ENCODE measurements around the gene BTRC.

Gene BTRC

DNA sequence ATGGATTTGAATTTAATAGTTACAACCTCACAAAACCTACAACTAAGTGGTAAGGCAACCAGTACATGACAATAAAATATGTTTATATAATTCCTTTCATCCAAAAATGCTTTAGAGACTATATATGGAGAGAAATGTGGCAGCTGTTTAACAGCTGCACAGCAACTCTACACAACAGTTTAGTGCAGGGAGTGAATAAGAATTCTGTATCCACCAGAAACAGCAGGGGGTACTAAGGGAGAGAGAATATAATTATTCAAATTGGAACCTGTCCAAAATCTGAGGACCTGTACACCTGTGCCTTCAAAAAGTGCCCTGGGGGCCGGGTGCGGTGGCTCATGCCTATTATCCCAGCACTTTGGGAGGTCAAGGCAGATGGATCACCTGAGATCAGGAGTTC lies 184.5 kb downstream of the BTRC start:
- no peak for DNase-seq (ENCODE audit: low read depth)

DNA sequence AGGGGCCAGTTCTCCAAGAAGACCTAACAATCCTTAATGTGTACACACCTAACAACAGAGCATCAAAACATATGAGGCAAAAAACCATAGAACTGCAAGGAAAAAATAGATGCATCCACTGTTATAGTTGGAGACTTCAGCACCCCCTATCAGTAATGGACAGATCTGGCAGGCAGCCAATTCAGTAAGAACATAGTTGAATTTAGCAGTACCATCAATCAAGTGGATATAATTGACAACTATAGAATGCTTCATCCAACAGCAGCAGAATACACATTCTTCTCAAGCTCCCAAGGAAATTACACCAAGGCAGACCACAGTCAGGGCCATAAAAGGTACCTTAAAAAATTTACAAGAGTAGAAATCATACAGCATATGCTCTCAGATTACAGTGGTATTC lies 191.9 kb downstream of the BTRC start:
- DNase-seq (ENCODE audit: low read depth), result no peak

DNA sequence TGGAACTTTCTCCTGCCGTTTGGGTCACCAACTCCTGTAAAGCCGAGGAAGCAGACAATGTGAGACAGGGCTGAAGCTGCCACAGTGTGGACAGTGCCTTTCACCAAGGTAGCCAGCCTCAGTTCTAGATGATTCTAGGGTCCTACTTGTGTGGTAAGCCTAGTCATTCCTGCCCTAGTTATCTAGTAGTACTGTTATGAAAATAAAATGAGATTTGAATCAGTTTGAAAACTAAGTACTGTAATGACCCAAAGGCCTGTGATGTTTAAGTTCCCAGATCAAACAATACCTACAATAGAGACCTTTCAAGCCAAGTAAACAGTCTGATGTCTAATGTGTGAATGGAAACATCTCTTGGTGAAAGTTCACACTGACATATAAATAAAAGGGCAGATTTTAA lies 197.0 kb downstream of the BTRC start:
- no peak for DNase-seq (ENCODE audit: low read depth)

DNA sequence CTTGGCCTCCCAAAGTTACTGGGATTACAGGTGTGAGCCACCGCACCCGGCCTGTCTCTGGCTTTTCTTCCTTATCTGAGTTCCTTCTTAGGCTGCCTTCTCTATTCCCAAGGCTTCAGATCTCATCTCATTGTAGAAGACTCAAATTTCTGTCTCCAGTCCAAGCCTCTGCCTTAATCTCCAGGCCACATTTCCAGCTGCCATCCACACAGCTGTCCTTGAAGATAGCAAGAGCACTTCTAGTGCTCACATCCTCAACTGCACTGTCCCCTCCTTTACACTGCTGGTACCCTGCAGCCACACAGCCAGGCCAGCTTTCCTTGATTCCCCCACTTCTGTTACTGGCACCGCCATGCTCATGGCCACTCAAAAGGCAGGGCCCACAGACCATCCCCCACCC lies 198.5 kb downstream of the BTRC start:
- DNase-seq (ENCODE audit: low read depth), result no peak

DNA sequence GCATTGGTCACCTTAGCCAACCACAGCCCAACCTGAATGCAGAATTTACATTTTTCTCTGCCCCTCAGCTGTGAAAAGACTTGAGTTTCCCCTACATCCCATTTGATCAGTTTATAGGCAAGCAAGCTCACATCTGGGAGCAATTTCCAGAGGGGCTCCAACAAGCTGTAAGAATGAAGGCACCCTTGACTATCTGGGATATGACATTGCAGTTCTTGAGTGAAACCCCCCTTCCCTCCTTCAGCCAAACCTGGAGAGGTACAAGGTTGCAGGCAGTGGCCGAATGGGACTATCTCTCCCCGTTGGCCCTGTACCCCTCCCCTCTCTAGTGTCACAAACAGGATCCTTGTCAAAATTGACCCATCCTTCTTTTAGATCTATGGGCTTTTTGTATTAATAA lies 203.6 kb downstream of the BTRC start:
- no peak for DNase-seq (ENCODE audit: low read depth)

DNA sequence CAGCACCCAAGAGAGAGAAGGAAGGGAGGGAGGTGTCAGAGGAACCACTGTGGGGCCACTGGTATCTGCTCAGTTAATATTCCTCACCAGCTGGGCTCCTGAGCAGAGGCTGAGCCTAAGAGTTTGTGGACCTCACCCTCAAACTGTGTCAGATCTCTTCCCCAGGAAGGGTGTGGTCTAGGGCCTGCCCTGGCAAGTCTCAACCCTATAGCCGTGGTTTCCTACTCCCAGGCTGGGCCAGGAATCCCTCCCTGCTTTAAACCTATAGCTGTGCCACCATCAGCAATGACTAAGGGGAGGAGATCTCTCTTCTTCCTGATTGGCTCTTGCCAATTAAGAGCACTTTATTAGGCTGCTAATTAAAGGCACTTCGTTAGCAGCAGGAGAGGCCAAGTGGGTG lies 204.2 kb downstream of the BTRC start:
- DNase-seq (ENCODE audit: low read depth), result no peak

DNA sequence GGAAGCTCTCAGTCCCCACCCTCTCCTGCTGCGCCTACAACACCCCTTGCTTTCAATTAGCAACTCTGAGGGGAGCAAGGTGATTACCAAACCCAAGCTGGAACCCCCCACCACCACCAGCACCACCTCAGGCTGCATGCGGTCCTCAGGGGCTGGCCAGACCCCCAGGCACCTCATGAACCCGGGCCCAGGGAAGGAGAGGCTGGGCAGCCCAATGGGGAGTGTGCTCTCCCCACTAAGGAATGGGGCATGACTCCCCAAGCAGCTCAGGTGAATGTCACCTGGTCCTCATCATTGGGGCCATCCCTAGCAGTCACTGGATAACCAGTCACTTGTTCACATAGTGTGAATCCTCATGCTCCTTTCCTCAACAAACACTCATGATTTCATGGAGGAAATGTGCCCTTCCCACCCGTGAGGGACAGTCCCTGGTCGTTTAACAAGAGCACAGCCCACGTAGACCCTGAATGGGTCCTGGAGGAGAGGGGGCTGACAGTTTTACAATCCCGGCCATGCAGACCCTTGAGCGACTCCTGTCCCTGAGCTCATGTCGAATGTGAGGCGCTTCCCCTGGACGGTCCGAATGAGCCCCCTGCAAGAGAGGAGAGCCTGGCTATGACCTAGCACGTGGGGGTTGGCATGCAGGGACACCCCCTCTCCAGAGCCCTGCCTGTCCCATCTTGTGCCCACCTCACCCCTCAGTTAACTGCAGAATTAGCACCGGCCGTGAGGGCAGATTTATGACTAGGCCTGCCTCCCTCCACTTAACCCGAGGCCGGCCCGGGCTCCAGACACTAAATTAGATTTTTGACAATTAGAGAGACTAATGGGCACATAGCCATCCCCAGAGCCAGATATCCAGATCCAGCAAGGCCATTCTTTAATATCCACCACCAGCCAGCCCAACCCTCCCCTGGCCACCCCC lies 205.0 kb downstream of the BTRC start:
- no peak for DNase-seq (ENCODE audit: low read depth)

DNA sequence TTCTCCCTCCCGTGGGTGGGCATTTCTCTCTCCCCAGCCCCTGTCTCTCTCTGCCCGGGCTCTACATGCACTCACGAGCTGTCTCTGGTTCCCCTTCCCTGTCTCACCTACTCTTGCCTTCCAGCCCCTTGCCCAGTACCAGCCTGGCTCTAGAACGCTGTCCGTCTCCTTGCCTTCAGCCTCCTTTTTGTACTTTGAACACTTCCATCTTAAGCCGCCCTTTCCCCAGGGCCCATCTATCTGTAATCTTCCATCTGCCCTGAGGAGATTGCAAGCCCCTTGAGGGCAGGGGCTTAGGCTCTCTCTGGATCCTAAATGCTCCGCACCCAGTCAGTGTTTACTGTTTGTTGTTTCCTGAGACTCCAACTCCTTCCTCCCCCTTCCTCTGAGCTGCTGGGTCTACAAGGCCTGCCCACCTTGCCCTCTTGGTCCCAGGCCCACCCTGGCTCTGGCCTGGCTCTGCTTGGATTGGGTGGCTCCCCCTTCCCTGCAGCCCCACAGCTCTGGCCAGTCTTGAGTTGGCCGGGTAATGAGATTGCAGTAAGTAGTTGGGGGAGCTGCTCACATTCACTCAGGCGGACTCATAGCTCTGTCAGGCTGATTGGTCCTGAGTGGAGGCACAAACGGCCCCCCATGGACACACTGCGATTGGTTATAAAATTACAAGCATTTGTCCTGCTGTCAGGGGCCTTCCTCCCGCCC lies 205.8 kb downstream of the BTRC start:
- DNase-seq (ENCODE audit: low read depth), result no peak

DNA sequence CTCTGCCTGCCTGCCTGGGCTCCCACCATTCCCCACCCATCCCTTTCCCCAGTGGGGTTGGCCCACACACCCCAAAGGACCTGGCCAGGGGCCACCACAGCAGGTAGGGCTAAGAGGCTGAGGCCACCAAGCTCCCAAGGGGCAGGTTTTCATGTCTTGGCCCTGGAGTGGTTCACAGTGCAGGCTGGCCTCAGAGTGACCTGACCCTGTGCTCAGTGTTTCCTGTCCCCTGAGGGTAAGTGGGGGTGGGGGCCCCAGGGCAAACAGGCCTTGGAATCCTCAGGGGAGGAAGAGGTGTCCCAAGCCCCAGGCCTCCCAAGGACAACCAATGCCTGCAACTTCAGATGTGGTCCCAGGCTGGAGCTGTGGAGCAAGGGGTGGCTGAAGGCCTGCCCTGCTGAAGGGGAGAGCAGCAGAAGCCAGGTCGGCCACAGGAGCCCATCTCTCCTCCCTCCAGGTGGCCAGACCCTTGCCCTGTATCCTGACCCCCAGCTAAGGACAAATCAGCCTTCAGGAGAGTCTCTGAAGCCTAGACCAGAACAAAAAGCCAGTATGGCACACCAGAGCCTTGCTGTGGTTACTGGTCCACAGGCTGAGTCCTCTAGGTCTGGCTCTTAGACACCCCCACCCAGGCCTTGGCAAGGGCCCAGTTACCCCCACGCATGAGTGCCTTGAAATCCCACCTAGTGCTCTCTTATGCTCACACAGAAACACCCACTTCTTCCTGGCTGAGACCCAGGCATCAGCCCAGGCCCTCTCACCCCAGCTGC lies 206.5 kb downstream of the BTRC start:
- DNase-seq (ENCODE audit: low read depth), result no peak

DNA sequence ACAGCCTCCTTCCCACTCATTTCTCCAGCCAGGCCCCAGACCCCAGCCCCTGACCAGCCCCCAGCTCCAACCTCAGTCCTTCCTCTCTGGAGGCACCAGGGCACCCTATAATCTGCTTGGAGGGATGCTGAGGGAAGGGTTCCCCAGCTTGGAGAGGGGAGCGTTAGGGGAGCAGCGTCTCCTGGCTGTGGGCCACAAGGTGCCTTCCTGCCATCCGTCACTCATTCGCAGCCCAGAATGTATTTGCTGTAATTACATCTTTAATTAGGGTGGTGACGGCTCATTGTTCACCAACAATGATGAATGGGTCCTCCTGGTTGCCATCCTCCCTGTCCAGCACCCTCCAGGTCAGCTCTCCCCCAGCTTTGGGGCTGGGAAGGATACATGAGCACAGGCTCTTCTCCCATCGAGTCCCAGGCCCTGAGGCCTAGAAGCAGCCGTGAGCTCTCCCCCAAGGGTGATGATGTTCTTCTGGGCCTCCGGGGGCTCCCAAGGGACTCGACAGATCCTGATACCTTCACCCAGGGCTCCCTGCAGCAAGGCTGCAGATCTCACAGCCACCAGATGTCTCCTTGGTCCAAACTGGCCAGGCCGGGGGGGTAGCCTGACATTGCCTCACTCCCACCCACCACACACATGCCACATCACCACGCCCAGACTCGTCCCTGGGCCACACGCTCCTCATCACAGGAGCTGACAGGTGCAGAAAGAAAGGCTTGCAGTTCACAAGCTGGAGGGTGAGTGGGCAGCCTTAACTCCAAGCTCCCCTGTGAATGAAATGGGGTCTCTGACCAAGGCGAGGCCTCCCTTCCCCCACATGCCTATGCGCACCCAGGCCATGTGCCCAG lies 207.3 kb downstream of the BTRC start:
- DNase-seq (ENCODE audit: low read depth), result no peak

DNA sequence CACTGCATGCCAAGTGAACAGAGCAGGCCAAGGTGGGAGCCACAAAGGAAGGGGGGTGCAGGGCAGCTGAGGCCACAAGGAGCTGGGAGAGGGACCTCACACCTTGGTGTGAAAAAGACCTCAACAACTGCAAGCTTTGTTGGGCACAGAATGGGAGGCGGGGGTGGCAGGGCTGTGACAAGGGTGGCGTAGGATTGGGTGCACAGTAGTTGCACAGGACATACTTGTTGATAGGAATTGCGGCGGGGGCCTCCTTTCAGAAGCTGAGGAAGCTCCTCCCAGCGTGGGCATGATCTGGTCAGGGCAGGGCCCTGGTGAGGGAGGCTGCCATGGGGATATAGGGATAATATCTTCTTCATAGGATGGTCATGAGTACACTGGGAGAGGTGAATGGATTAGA lies 208.3 kb downstream of the BTRC start:
- DNase-seq (ENCODE audit: low read depth), result no peak

DNA sequence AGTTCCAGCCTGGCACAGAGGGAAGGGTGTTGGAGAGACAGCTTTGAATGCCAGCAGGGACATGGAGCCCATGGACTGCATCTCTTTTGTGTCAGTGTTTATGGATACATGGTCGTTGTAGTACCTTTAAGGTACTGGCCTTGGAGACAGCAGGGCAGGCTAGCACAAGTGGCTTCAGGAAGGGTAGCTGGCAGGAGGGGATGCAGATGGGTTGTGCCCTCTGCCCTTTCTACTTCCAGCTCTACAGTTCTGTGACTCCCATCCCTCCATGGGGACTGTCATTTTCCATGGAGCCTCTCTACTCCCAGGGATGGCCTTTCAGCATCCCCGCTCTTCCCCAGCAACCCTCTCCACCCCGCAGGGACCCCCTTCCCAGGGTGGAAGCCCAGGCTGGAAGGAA lies 209.0 kb downstream of the BTRC start:
- no peak for DNase-seq (ENCODE audit: low read depth)

DNA sequence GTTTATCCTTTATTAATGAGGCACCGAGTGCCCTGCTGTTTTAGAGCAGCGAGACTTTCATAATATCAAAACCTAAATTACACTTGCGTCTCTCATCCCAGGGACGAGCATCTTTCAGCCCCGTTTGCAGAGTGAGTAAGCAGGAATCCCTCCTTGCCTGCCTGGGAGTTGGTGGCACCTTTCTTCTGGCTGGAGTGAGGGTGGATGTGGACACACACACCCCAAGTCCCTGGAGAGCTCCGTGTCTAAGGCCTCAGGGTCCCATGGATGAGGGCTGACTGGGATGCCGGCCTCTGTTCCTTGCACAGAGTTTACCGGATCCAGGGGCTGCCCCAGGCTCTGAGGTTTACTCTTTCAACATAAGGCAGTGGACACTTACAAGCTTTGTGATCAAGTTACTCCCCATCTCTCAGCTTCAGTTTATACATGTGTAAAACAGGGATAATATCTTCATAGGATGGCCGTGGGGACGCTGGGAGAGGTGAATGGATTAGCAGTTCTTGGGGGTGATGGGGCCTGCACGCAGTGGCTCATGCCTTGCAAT lies 209.6 kb downstream of the BTRC start:
- no peak for DNase-seq (ENCODE audit: low read depth)

DNA sequence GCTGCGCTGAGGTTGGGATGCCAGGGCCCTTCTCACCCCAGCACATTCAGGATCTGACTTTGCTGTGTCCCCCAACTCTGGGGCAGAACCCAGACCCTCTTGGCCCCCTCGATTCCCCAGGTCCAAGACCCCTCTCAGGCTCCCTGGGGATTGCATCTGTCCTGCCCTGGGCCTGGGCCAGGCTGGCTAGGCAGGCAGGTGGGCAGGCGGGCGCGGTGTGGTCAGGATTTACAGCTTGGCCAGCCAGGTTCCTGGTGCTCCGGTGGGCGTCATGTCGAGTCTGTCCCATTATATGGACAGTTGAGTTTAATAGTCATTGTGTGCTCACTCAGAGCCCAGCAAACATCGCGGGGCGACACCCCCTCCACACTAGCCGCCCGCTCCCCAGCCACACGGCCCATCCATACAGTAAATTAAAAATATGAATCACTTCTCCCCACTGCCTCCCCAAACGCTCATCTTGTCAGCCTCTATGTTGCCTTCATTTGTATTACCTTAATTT lies 210.6 kb downstream of the BTRC start:
- DNase-seq (ENCODE audit: low read depth), result no peak

DNA sequence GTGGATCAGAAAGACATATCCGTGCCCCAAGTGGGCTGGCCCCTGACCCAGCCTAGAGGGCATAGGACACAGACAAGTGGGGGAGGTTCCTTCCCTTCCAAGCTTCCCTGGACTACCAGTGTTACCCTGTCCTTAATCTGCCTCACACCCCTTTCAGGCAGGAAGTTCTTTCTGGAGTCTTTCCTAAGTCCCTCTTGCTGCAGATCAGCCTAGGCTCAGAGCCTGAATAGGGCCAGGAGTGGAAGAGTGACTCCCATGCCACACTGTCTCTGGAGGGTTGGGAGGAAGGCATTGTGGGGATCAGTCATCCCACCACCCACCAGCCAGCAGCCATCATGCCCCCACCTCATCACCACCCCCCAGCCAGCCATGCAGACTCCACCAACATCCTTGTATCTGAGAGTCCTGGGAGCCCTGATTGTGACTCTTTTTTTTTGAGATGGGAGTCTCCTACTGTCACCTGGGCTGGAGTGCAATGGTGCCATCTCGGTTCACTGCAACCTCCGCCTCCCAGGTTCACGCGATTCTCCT lies 211.5 kb downstream of the BTRC start:
- DNase-seq (ENCODE audit: low read depth), result no peak

DNA sequence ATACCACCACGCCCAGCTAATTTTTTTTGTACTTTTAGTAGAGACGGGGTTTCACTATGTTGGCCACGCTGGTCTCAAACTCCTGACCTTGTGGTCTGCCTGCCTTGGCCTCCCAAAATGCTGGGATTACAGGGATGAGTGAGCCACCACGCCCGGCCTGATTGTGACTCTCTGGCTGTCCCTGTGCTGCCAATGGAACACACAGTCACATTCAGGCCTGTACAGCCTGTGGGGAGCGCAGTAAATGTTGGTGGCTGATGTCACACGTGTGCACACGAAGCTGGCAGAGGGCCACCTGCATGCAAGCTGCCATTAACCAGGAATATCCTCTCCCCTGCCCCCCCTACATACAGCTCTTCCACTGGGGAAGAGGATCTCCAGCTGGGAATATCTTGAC lies 212.0 kb downstream of the BTRC start:
- DNase-seq (ENCODE audit: low read depth), result no peak

DNA sequence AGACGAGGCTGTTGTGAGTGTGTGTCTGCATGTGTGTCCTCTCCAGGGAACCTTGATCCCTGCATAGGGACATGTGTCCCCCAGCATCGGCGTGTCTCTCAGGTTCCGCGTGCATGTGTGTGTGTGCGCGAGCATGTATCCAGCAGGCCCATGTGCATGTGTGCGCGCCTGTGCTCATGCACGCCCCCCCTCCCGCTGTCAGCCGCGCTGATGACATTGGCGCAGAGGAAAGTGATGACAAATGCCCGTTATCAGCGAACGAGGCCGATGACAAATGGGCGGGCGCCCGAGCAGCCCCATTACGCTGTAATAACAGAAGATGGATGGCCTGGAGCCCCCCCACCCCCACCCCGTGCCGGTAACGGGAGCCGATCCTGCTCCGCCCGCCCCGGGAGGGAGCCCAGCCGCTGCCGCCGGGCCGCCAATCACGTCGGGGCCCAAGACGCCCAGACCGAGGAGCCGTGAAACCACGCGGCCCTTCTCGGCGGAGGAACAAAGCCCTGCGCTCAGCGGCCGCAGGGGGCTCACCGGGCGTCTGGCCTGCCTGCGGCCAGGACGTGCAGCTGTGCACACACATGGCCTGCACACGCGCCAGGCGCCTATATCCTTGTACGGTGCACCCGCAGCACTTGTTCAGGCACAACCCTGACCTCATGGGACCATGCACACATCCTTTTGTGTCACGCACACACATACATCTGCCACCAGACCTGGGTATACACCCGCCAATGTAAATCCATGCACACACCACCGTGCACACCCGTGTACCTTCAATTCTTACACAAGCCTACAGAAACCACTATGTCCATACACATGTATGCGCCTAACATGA lies 212.6 kb downstream of the BTRC start:
- no peak for DNase-seq (ENCODE audit: low read depth)

DNA sequence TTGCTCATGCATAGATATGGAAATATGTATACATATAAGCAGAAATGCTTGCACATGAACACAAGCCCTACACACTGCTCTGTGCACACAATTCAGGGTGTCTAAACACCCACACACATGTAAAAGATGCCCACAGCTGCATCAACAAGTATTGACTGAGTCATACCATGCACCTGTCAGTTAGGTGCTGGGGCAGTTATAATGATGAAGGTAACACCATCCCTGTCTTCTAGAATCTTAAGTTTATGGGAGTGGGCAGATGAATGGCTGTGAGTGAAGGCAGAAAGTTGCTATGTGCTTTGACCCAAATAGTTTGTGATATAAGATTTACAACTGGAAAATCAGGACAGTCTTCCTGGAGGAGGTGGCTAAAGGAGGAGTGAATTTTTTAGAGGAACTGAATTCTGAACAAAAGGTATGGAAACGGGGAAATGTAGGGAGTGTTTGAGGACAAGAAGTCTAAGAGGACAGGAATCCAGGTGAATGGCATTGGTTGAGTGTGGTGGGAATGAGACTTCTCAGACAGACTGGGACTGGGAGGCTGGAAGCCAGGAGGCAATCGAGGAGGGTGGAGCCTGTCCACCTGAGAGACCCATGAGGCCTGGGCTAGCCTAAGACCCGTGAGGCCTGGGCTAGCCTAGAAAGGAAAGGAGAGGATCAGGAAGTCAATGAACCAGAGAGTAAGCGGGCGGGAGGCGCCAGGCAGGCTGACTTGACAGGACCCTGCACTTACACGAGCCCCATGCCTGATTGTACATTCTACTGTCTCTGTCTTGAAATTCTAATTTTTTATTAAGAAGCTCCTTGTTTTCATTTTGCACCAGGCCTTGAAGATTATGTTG lies 213.4 kb downstream of the BTRC start:
- no peak for DNase-seq (ENCODE audit: low read depth)

DNA sequence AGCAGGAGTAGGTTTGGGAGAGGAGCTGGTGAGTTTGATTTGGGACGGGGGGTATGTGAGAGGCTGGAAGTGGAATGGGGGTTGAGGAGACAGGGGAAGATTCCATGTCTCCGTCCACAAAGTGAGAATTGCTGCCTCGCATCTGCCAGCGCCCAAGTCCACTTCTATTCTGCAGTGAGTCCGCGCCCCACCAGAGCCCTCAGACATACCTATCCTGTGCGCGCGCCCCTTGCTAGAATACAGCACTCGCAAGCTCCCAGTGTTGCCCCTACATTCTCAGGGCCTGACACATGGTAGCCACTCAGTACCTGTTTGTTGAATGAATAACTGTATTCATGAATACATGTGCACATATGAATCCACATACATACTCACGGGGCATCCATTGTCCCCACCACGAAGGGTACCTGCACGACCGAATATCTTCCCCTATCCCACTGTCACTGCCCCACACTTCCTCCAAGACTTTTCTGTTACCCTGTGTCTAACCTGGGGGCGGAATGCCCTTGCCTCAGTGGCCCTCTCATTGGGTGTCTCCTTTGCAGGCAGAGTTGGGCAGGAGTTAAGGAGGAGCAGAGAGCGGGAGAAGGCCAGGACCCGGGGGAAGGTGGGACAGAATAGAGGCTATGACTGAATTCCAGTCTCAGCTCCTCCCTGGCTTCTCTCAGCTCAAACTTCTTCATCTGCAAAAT lies 214.2 kb downstream of the BTRC start:
- no peak for DNase-seq (ENCODE audit: low read depth)

Data from fibroblast of the conjunctiva (primary cell).